Upper lobe of right lung (tissue), 1 donor: Measurements from ENCODE around the gene AANAT. TPM values are rescaled to one million over a fixed set of nuclear protein-coding genes. Genes with fewer than 3 reads are reported as not detected.
A peak's percentile ranks its signal among the peaks of the same experiment; 100 is the strongest.

Source experiments
- ATAC-seq: fragments of 200-7000 bp; cut with Tn5 transposase; one replicate; pipeline ENCODE4 v1.9.1; 2020; ENCODE audit warnings: mild to moderate bottlenecking, moderate library complexity
- DNase-seq: peaks from one replicate; pipeline ENCODE4 v3.0.0-alpha.2; 2020
- H3K27ac ChIP-seq: fragments of 200-600 bp; one replicate; pipeline ENCODE4 v1.8.0; 2022
- H3K27me3 ChIP-seq: fragments of 200-600 bp; one replicate; pipeline ENCODE4 v1.8.0; 2022; ENCODE audit warnings: mild to moderate bottlenecking
- H3K36me3 ChIP-seq: fragments of 200-600 bp; one replicate; pipeline ENCODE4 v1.8.0; 2022
- H3K4me1 ChIP-seq: fragments of 200-600 bp; one replicate; pipeline ENCODE4 v1.8.0; 2022
- H3K4me3 ChIP-seq: fragments of 200-600 bp; one replicate; pipeline ENCODE4 v1.8.0; 2022; ENCODE audit warnings: mild to moderate bottlenecking
- H3K9me3 ChIP-seq: fragments of 200-600 bp; one replicate; pipeline ENCODE4 v1.8.0; 2022
- CTCF ChIP-seq: fragments of 200-600 bp; IDR thresholded peaks from one replicate; pipeline ENCODE4 v1.8.0; 2022; ENCODE audit warnings: antibody characterized with exemption
- intact Hi-C: fragments of 100-400 bp; cut with DNase I; formaldehyde crosslinking; loops from one replicate; pipeline ENCODE4 v1.11.0; 2022
- long read RNA-seq: library from polyadenylated mRNA; unstranded; transcript quantifications from one replicate; pipeline ENCODE4 v2.0.0, GENCODE V29; 2021
- total RNA-seq: library from RNA; stranded (reverse); fragmentation: NEBNext Ultra II Directional; extraction: Animal tissue kit (Norgen Biotek cat#: 25700); gene quantifications from one replicate; pipeline ENCODE4 v1.2.1, GENCODE V29; 2021
- donor health status: DM: no; HTN: yes; CAD: no; lungs with severe emphysema.

The AANAT gene
- not detected for total RNA-seq
- long read RNA-seq, partial matches to known transcripts: 0 of 1 reads
- long read RNA-seq, other reads (novel, unspliced or antisense): 1 of 1 reads

DNA sequence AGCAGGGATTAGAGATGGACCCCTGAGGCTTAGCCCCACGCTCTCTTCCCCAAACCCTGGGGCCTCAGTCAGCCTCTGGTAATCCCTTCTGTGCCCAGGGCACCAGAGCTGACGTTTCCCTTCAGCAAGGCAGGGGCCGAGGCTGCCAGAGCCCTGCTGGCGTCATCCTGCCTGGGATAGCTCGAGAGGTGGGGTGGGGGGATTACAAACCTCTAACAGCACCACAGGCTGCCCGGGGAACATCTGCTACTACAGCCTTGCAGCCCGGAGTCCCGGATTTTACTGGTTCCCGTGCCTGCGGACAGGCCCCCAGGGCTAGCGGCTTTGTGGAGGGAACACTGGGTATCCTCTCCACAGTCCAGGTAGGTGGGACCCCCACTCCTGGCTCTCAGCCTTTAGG, at the start of gene AANAT:
AANAT (plus strand) TSS at position 238 of the 400 bp plus-strand sequence. CDS start 1,144 bp downstream, outside the sequence.
- Histone ChIP-seq H3K36me3 (peaks cover 14% of the 10 kb centered on the region), H3K27me3 (no peaks in the 10 kb centered on the region), H3K27ac (no peak within 1 kb of the TSS), H3K9me3 (no peaks in the 10 kb centered on the region), H3K4me3 (no peak within 1 kb of the TSS), H3K4me1 (peaks cover 6% of the 10 kb centered on the region)
- no peak for DNase-seq
- ATAC-seq: no peak
- TF ChIP-seq CTCF: no peak
- intact Hi-C loops: loop anchor here (5.0 kb wide), 1 partner anchor 40 kb away; no protein-coding TSS in a partner anchor

- H3K9me3 ChIP-seq: no peaks in the 10 kb centered on the region
- H3K27me3 ChIP-seq: no peaks in the 10 kb centered on the region
- no peak overlapping the region for H3K4me3 ChIP-seq
- no peak overlapping the region for H3K27ac ChIP-seq
- no peaks in the 10 kb centered on the region for H3K36me3 ChIP-seq
- H3K4me1 ChIP-seq: peaks cover 10% of the 10 kb centered on the region
- intact Hi-C loops: no loop called here
- TF ChIP-seq CTCF: no peak
- DNase-seq (no peak), ATAC-seq (no peak)
Measured at GRCh38 chr17:76419576-76420260, 47.7 kb upstream of the AANAT start.

GRCh38 chr17:76420356-76421043, 46.9 kb upstream of the AANAT start:
- no peaks in the 10 kb centered on the region for H3K9me3 ChIP-seq
- no peak overlapping the region for H3K27ac ChIP-seq
- peaks cover 9% of the 10 kb centered on the region for H3K4me1 ChIP-seq
- H3K4me3 ChIP-seq: no peak overlapping the region
- DNase-seq (no peak), ATAC-seq (no peak)
- H3K36me3 ChIP-seq: no peaks in the 10 kb centered on the region
- TF ChIP-seq CTCF: no peak
- intact Hi-C loops: no loop called here
- H3K27me3 ChIP-seq: no peaks in the 10 kb centered on the region

DNA sequence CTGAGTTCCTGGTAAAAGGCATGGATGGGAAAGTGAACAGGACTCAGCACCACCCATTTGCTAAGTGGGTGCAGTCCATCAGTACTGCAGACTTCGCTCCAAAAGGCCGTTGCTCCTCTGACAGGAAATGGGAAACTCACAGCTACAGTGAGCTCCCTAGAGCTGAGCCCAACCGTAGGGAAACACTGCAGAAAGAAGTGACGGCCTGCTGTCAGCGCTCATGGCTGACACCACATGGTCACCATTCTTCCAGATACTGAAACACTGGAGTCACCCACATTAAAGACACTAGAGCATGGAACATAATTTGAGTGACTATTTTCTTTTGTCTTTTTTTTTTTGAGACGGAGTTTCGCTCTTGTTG, 46.4 kb upstream of the AANAT start:
- peak; percentile 16 for ATAC-seq
- Histone ChIP-seq H3K4me3 (no peak overlapping the region), H3K4me1 (peaks cover 9% of the 10 kb centered on the region), H3K36me3 (no peaks in the 10 kb centered on the region), H3K27me3 (no peaks in the 10 kb centered on the region), H3K9me3 (no peaks in the 10 kb centered on the region), H3K27ac (no peak overlapping the region)
- no peak for TF ChIP-seq CTCF
- intact Hi-C loops: no loop called here
- DNase-seq: no peak

- DNase-seq: no peak
- no peak for ATAC-seq
- H3K4me3 ChIP-seq: no peak overlapping the region
- no peaks in the 10 kb centered on the region for H3K36me3 ChIP-seq
- intact Hi-C loops: no loop called here
- TF ChIP-seq CTCF: no peak
- H3K27ac ChIP-seq: no peak overlapping the region
- no peaks in the 10 kb centered on the region for H3K9me3 ChIP-seq
- no peaks in the 10 kb centered on the region for H3K27me3 ChIP-seq
- peaks cover 12% of the 10 kb centered on the region for H3K4me1 ChIP-seq
Measured at GRCh38 chr17:76422406-76422805, 45.0 kb upstream of the AANAT start.
